HCT116 (cell line): Measurements from ENCODE around the gene ACSF2. TPM values are rescaled to one million over a fixed set of nuclear protein-coding genes. Genes with fewer than 3 reads are reported as not detected.

Experiments
- ATAC-seq: fragments of 200-7000 bp; cut with Tn5 transposase; 2 replicates; pipeline ENCODE4 v1.9.1; 2020; ENCODE audit warnings: mild to moderate bottlenecking, moderate library complexity
- BruUV-seq: library from RNA; stranded (reverse); fragments of 400-500 nt; replicated peaks from 2 replicates; lab custom pipeline; 2021; lab: Mats Ljungman, UMichigan
- CTCF ChIA-PET: fragments of 300-600 bp; sonication (Branson Sonifier 250); formaldehyde crosslinking; loops from one replicate; lab custom pipeline; 2021; ENCODE audit warnings: antibody characterized with exemption; lab: Charles Lee
- POLR2A ChIA-PET: fragments of 300-600, 350-600 bp; sonication (Branson Sonifier 250); formaldehyde crosslinking; loops from one replicate; lab custom pipeline; 2021; ENCODE audit warnings: antibody characterized with exemption; lab: Charles Lee
- RAD21 ChIA-PET, 2 experiments: fragments of 300-600 bp; sonication (Branson Sonifier 250); formaldehyde crosslinking; loops; one replicate each; lab custom pipeline; 2023; ENCODE audit warnings: low total read pairs in 2 of 2; ENCODE audit not compliant: uncharacterized antibody in 2 of 2, unreplicated experiment in 2 of 2, low non-redundant PET in 1 of 2; lab: Charles Lee
- DNase-seq: peaks from one replicate; pipeline ENCODE4 v3.0.0-alpha.2; 2010; ENCODE audit warnings: low read depth, low spot score
- H2AFZ ChIP-seq: fragments of 200-600 bp; shearing (Covaris generic), sonication (generic); 2 replicates; pipeline ENCODE4 v1.6.1; 2017; ENCODE audit warnings: low read depth, mixed run types, mixed read lengths, antibody characterized with exemption, low read length; ENCODE audit not compliant: poor library complexity, severe bottlenecking
- H3K27ac ChIP-seq: 2 replicates; pipeline ENCODE4 v1.5.1; 2012; ENCODE audit warnings: low read depth, low read length
- H3K27me3 ChIP-seq: fragments of 200-600 bp; sonication (generic); 2 replicates; pipeline ENCODE4 v1.6.1; 2016; ENCODE audit warnings: mixed run types, low read length, mixed read lengths; ENCODE audit not compliant: insufficient read depth
- H3K36me3 ChIP-seq, 2 experiments: fragments of 200-500 bp in 1 of 2; fragments of 200-600 bp in 1 of 2; sonication (Bioruptor generic) in 1 of 2; sonication (generic) in 1 of 2; 2 replicates each; pipeline versions ENCODE4 v1.5.1 to v1.6.1; 2014 to 2016; ENCODE audit warnings: low read length in 2 of 2, inconsistent platforms in 1 of 2, mixed read lengths in 1 of 2, mixed run types in 1 of 2; ENCODE audit not compliant: insufficient read depth in 2 of 2, control insufficient read depth in 1 of 2
- H3K4me1 ChIP-seq, 2 experiments: fragments of 200-600 bp in 1 of 2; sonication (generic) in 1 of 2; 2 replicates each; pipeline versions ENCODE4 v1.5.1 to v1.6.1; 2012 to 2017; ENCODE audit warnings: low read length in 2 of 2, inconsistent platforms in 1 of 2, mild to moderate bottlenecking in 1 of 2, mixed read lengths in 1 of 2, mixed run types in 1 of 2, moderate library complexity in 1 of 2; ENCODE audit not compliant: insufficient read depth in 2 of 2, control insufficient read depth in 1 of 2
- H3K4me2 ChIP-seq: fragments of 200-600 bp; sonication (generic); 2 replicates; pipeline ENCODE4 v1.6.1; 2017; ENCODE audit warnings: mixed run types, low read length, mixed read lengths
- H3K4me3 ChIP-seq, 2 experiments: fragments of 200-600 bp in 1 of 2; sonication (generic) in 1 of 2; replicated peaks in 1 of 2; 2 replicates each; pipeline ENCODE4 v1.5.1; 2011 to 2016; ENCODE audit warnings: low read length in 2 of 2, control low read depth in 1 of 2, low read depth in 1 of 2, mild to moderate bottlenecking in 1 of 2, mixed read lengths in 1 of 2, mixed run types in 1 of 2
- H3K79me2 ChIP-seq: fragments of 200-600 bp; sonication (generic); 2 replicates; pipeline ENCODE4 v1.6.1; 2017; ENCODE audit warnings: mild to moderate bottlenecking, mixed run types, low read length, moderate library complexity, mixed read lengths; ENCODE audit not compliant: insufficient read depth
- H3K9ac ChIP-seq: fragments of 200-600 bp; sonication (generic); 2 replicates; pipeline ENCODE4 v1.6.1; 2016; ENCODE audit warnings: low read length, mixed read lengths
- H3K9me2 ChIP-seq: fragments of 200-600 bp; sonication (generic), shearing (Covaris generic); 2 replicates; pipeline ENCODE4 v1.6.1; 2017; ENCODE audit warnings: mixed run types, mild to moderate bottlenecking, moderate library complexity; ENCODE audit not compliant: insufficient read depth
- H3K9me3 ChIP-seq, 2 experiments: fragments of 200-500 bp in 1 of 2; fragments of 200-600 bp in 1 of 2; sonication (Bioruptor generic) in 1 of 2; sonication (generic) in 1 of 2; 2 replicates each; pipeline ENCODE4 v1.6.1; 2014 to 2017; ENCODE audit warnings: low read length in 2 of 2, mixed read lengths in 2 of 2, inconsistent platforms in 1 of 2, low read depth in 1 of 2, mild to moderate bottlenecking in 1 of 2, mixed run types in 1 of 2, moderate library complexity in 1 of 2; ENCODE audit not compliant: control insufficient read depth in 1 of 2, insufficient read depth in 1 of 2
- H4K20me1 ChIP-seq: fragments of 200-600 bp; sonication (generic), shearing (Covaris generic); 2 replicates; pipeline ENCODE4 v1.6.1; 2017; ENCODE audit warnings: mixed run types, mild to moderate bottlenecking, moderate library complexity; ENCODE audit not compliant: insufficient read depth
- CBX3 ChIP-seq: IDR thresholded peaks from 2 replicates; pipeline ENCODE4 v1.6.1; 2012; ENCODE audit warnings: low read depth
- CEBPB ChIP-seq: IDR thresholded peaks from 2 replicates; pipeline ENCODE4 v1.6.1; 2012; ENCODE audit warnings: low read depth
- CTCF ChIP-seq, 3 experiments: fragments of 200-600 bp in 1 of 3; sonication (generic) in 1 of 3; IDR thresholded peaks in 2 of 3; conservative IDR thresholded peaks in 1 of 3; 2 replicates each; pipeline ENCODE4 v1.5.1; 2012 to 2017; ENCODE audit warnings: low read depth in 2 of 3, low read length in 2 of 3, antibody characterized with exemption in 1 of 3, borderline replicate concordance in 1 of 3, control low read depth in 1 of 3, mild to moderate bottlenecking in 1 of 3, mixed read lengths in 1 of 3, mixed run types in 1 of 3, moderate library complexity in 1 of 3; ENCODE audit not compliant: insufficient read depth in 1 of 3
- EGR1 ChIP-seq: IDR thresholded peaks from 2 replicates; pipeline ENCODE4 v1.6.1; 2012; ENCODE audit warnings: low read depth
- EZH2 ChIP-seq: fragments of 200-600 bp; sonication (generic); IDR thresholded peaks from 2 replicates; pipeline ENCODE4 v1.6.1; 2017; ENCODE audit warnings: antibody characterized with exemption, mixed run types
- EZH2phosphoT487 ChIP-seq: fragments of 200-600 bp; IDR thresholded peaks from 2 replicates; pipeline ENCODE4 v1.6.1; 2018; ENCODE audit warnings: antibody characterized with exemption, borderline replicate concordance
- POLR2AphosphoS5 ChIP-seq: IDR thresholded peaks from 2 replicates; pipeline ENCODE4 v1.6.1; 2011; ENCODE audit warnings: mild to moderate bottlenecking, low read depth, low read length, moderate library complexity
- RAD21 ChIP-seq: IDR thresholded peaks from 2 replicates; pipeline ENCODE4 v1.6.1; 2012; ENCODE audit warnings: low read depth, mild to moderate bottlenecking
- REST ChIP-seq: IDR thresholded peaks from 2 replicates; pipeline ENCODE4 v1.6.1; 2012; ENCODE audit warnings: low read depth
- SIN3A ChIP-seq: IDR thresholded peaks from 2 replicates; pipeline ENCODE4 v1.6.1; 2012; ENCODE audit warnings: low read depth
- SP1 ChIP-seq: IDR thresholded peaks from 2 replicates; pipeline ENCODE4 v1.6.1; 2012; ENCODE audit warnings: low read depth
- SRF ChIP-seq: IDR thresholded peaks from 2 replicates; pipeline ENCODE4 v1.6.1; 2012; ENCODE audit warnings: low read depth
- TCF7L2 ChIP-seq: IDR thresholded peaks from 2 replicates; pipeline ENCODE4 v1.7.0; 2011; ENCODE audit warnings: borderline replicate concordance, inconsistent platforms; ENCODE audit not compliant: insufficient read depth, insufficient read length; ENCODE audit errors: extremely low read depth
- YY1 ChIP-seq: IDR thresholded peaks from 2 replicates; pipeline ENCODE4 v1.6.1; 2011; ENCODE audit warnings: low read length, low read depth, moderate library complexity, mild to moderate bottlenecking; ENCODE audit not compliant: insufficient replicate concordance; ENCODE audit errors: extremely low read depth
- ZBTB33 ChIP-seq: IDR thresholded peaks from 2 replicates; pipeline ENCODE4 v1.6.1; 2011; ENCODE audit warnings: mild to moderate bottlenecking, low read length, moderate library complexity; ENCODE audit not compliant: insufficient replicate concordance; ENCODE audit errors: extremely low read depth
- ZNF274 ChIP-seq: fragments of 200-500 bp; sonication (Bioruptor generic); IDR thresholded peaks from 2 replicates; pipeline ENCODE4 v1.6.1; 2014; ENCODE audit warnings: mild to moderate bottlenecking, low read depth, low read length, inconsistent platforms
- intact Hi-C: fragments of 100-400 bp; cut with micrococcal nuclease; formaldehyde crosslinking; loops from 2 replicates; pipeline ENCODE4 v1.10.0; 2022
- total RNA-seq: library from RNA; stranded (reverse); gene quantifications from one replicate; pipeline ENCODE4 v1.2.1, GENCODE V29; 2021; ENCODE audit not compliant: unreplicated experiment
- TF ChIP-seq, protein P1 (sequence below): IDR thresholded peaks from 2 replicates; pipeline ENCODE4 v1.6.1; 2012

ACSF2 gene
- total RNA-seq, 1 experiment from 2014 or later = 52.4 TPM

DNA sequence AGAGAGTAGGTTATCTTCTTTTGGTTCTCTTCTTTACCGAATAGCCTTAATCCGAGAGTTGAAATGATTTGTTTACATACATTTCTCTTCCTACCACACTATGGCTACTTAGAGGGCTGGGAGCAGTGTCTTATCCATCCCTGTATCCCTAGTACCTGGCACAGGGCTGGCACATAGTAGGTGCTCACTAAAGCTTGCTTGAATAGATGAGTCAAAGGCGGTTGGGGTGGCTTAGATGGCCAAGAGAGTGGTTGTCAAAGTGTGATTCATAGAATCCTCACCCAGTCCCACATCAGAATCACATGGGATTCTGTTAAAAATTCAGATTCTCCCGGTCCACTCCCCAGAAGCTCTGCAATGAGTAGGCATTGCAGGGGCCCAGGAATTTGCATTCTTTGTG, 31.6 kb downstream of the ACSF2 start:
- ChIA-PET RAD21 (no interaction called here), POLR2A (no interaction called here), CTCF (no interaction called here)
- intact Hi-C loops = no loop called here
- TF ChIP-seq POLR2AphosphoS5 (no peak), YY1 (no peak), SP1 (no peak), ZNF274 (no peak), TCF7L2 (no peak), EZH2phosphoT487 (no peak), REST (no peak), RAD21 (no peak), EGR1 (no peak), CBX3 (no peak), CTCF (IDR thresholded peaks at IDR 0.05 in 2 of 3, conservative IDR thresholded peaks at IDR 0.05 in 1 of 3; ENCODE audit: borderline replicate concordance in 1 of 3, insufficient read depth in 1 of 3, low read depth in 2 of 3, low read length in 2 of 3) (no peak), SRF (no peak), EZH2 (no peak), CEBPB (no peak), SIN3A (no peak), ZBTB33 (no peak)
- TF ChIP-seq, protein P1, sequence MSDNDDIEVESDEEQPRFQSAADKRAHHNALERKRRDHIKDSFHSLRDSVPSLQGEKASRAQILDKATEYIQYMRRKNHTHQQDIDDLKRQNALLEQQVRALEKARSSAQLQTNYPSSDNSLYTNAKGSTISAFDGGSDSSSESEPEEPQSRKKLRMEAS = no peak
- Histone ChIP-seq H3K4me1 (peaks cover 22 to 41% of the 10 kb centered on the region in 2 experiments), H3K4me2 (no peak overlapping the region), H3K9ac (no peak overlapping the region), H3K4me3 (no peak overlapping the region), H3K9me2 (no peaks in the 10 kb centered on the region), H3K79me2 (no peaks in the 10 kb centered on the region), H3K27me3 (no peaks in the 10 kb centered on the region), H3K36me3 (no peaks in the 10 kb centered on the region), H3K9me3 (no peaks in the 10 kb centered on the region), H3K27ac (no peak overlapping the region), H4K20me1 (no peaks in the 10 kb centered on the region), H2AFZ (no peak overlapping the region)
- no TSS peak for BruUV-seq
- DNase-seq = no peak
- ATAC-seq = no peak
